SIG-M5 (cell line): ENCODE data around the gene GRIP2.

Experiments used
- DNase-seq: peaks from one replicate; lab custom pipeline; 2025; lab: John Stamatoyannopoulos, UW

The GRIP2 gene

GRCh38 chr3:14539384-14539741, 779 bp downstream of the GRIP2 start:
- no peak for DNase-seq

- DNase-seq, result no peak
These were observed 1.6 kb downstream of the GRIP2 start for GRCh38 chr3:14538451-14539088.

GRCh38 chr3:14537590-14538450, 2.3 kb downstream of the GRIP2 start:
- no peak for DNase-seq

DNA sequence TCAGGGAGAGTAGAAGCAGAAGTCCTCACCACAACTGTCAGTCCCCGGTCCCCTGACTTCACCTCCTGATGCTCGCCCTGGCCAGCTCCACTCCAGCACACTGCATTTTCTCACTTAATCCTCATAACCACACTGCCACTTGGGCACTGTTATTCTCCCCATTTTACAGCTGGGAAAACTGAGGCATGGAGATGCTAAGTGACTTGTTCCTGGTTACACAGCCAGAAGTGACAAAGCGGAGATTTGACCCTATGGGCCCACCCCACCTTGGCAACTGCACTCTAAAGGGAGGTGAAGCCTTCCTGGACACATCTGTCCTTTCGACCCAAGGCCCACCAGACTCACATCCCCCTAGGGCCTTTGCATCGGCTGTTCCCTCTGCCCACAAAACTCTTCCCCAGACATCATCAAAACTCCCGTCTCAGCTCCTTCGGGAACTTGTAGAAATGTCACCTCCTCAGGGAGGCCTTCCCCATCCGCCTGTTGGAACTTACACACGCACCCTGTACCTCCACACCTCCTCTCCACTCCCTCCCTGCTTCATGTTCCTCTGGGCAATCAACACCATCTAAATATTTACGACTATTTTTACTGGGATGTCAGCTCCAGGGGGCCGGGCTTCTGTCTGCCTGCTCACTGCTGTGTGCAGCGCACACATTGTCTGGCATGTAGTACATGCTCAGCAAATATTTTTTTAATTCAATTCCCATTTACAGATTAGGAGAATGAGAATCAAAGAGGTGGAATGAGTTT, 3.1 kb downstream of the GRIP2 start:
- DNase-seq, result no peak

DNA sequence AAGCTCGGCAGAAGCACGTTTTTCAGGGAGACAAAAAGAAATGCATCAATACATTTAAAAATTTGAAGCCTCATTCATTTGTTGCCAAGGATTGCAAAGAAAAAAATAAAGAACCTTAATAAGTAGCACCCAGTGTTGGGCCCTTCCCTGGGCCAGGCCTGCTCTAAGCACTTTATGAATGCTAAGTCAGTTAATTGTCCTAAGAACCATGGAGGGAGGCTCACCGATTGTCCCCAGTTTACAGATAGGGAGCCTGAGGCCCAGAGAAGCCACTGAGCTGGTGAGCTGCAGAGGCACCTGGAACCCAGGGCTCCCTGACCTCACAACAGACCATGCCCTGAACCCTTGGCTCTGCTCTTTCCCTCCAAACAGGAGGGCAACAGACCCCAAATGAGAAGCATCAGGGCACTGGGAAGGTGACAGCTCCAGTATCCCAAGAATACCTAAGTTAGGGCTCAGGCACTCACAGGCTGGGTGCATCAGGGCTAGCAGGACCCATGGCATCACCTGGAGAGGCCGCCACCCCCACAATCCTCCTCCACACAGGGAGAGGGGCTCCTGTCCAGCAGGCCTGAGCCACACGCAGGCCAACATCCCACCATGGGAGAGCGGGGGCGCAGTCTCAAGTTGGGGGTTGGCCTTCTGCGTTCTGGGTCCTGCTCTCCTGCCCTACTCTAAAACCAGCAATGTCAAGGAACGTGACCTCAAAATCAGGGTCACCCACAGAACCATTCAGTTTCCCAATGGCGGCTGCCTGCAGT, 3.9 kb downstream of the GRIP2 start:
- no peak for DNase-seq

DNA sequence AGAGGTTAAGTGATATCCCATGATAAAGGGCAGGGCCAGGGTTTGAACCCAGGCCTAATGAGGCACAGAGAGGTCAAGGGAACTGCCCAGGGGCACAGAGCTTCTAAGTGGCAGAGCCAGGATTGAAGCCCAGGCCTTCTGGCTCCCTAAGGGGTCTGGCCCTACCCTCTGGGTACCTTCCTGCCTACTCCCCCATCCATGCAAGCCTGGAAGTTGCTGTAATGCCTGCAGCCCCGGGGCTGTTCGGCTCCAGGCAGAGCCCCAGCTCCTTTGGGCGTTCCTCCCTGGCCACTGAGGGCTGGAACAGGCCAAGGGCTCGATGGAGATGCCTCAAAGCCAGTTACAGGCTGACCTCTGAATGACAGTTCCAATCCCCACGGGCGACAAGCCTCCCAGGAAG, 4.5 kb downstream of the GRIP2 start:
- DNase-seq, result no peak

DNA sequence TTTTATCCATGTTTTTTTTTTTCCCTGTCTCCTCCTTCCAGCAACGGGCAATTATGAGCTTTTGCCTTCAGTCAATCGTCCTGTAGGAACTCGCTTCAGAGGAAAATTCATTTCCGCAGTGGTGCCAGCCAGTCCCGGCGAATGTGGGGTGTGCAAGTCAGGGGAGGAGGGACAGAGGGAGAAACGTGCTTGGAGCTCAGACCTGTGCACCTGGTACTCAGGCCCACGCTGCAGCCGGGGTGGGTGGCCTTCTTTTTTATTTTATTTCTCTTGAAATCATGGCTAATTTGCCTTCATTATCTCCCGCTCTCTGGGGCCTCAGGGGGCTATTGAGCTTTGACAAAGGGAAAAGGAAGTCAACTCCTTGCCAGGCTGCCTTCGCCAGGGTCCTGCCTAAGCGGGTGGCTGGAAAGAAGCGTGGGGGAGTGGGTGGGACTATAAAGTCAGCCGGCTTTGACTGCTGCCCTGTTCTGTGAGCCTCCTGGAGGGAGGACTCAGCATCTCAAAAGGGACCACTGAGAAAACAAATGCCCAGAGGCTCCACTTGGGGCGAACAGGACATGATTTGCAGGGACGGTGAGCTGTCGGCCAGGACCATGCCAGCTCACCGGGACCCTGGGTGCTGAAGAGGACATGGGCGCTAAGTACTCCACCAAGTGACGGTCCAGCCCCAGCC, 5.5 kb downstream of the GRIP2 start:
- DNase-seq, result no peak

DNA sequence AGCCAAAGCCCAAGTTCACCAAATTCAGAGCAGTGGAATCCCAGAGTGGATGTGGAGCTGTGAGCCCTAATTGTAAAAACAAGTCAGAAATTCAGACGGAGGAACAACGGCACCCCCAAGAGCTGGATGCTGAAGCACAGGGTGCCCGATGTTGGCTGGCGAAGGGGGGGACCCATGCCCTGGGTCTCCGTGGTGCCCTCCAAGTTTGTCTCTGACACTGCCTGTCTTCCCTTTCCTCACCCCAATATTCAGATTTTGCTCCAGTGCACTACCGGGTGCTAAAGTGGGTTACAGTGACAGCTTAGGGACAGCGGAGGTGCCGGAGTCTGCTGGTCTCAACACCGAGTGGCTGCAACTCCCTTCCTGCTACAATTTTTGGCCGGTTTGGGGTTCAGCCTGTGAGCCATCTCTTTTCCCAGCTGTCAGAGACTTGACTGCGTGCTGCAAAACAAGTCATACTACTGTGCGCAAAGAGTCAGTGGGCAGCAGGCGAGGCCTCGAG, 6.6 kb downstream of the GRIP2 start:
- DNase-seq, result no peak

DNA sequence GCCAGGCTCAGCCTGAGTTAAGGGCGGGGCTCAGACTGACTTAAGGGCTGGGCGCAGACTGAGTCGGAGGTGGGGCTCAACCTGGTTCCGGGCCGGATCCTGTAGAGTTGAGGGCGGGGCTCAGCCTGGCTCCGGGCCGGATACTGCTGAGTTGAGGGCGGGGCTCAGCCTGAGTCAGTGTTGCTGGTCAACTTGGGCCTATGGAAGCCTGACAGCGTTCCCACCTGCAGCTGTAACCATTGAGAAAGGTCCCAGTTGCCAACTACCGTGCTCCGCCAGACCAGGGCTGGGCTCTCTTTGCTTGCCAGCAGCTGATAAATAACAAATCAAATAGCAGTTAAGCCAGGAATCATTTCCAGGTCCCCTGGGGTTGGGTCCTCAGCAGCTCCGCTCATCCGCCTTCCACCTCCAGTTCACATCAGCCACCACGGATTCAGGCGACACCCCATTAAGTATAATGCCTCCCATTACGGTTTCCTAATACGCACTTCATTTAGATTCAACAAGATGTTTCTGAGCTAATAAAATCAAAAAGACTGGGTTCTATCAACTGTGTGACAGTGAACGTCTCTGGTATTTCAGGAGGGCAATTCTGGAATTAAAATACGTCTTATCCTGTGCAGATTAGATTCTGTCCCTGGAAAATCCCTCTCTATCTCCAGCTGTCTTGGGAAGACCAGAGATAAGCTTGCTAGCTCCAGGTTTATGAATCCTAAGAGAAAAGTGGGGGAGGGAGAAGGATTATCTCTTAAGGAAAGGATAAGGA, 7.3 kb downstream of the GRIP2 start:
- no peak for DNase-seq

GRCh38 chr3:14531856-14532395, 8.2 kb downstream of the GRIP2 start:
- DNase-seq, result no peak

GRCh38 chr3:14528081-14528480, 12.1 kb downstream of the GRIP2 start:
- DNase-seq, result no peak

GRCh38 chr3:14525685-14526631, 14.2 kb downstream of the GRIP2 start:
- DNase-seq, result no peak

DNA sequence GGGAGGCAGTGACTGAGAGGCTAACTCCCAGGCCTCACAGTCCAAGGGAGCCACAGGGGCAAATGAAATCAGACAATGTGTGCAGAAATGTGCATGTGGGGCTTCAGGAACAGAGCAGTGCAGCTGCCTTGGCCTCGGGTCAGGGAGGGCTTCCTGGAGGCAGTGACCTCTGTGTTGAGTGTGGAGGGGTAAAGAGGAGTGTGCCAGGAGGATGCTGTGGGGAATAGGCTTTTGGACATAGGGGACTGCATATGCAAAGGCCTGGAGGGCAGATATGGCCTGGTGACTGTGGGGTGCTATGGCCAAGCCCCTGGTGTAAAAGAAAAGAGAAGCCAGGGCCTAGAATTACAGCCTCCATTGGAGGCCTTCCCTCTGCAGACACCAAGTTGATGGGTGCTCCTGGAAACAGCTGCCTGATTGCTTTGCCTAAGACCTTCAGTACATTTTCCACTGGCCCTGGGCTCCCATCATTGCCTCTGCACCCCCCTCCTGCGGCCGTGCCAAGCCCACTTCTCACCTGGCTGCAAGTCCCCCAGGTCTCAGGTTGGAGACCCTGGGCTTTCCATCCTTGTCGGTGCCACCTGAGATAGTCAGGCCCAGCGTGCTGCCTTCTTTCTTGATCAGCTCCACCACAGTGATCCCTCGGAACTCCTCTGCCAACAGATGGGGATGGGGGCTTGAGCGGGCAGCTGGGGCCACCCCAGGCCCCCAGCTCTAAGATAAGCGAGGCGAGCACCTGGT, 15.1 kb downstream of the GRIP2 start:
- no peak for DNase-seq

DNA sequence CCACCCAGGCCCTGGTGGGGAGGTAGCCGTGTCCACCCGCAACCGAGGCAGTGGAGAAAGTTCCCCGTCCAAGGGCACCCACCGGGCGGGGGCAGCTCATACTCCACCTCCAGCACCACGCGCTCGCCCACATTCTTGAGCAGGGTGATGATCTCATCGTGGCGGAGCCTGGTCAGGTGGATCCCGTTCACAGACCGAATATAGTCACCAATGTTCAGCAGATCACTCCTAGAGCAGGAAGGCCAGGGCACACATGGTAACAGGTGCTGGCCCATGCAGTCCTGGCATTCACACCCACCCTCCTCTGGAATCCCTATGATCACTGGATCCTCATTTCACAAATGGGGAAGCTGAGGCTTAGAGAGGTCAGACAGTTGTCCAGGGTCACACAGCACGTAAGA, 15.8 kb downstream of the GRIP2 start:
- DNase-seq, result no peak

DNA sequence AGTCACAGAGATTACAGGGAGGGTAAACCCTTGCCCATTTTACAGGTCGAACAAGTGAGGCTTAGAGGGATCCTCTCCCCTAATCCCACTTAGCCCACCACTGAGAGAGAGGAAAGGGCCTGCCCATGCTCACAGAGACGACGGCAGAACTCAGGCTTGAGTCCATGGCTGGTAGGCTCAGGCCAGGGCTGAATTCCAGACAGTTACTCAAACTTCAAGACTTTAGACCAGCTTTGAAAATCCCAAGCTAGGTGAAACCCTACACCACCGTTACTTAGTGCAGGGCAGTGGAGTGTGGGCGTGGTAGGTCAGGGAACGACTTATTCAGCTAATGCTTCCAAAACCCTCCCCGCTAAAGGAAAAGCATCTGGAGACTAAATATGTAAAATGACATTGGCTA, 16.4 kb downstream of the GRIP2 start:
- DNase-seq, result no peak

DNA sequence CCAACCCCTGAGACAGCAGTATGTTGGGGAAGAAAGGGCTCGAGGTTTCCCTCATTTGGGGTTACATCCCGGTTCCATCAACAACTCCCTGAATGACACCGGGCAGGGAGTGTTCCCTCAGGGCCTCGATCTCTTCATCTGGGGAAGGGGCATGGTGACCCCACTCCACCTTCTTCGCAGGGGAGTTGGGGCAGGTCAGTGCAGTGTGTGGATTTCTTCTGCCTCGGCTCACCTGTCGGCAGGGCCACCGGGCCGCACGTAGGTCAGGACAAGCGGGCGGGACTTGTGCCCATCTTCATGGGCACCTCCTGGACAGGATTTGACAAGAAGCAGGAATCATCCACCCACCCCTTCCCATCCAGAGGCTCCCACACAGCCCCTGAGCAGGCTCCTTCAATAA, 17.4 kb downstream of the GRIP2 start:
- no peak for DNase-seq

- DNase-seq, result no peak
These were observed 17.9 kb downstream of the GRIP2 start for GRCh38 chr3:14522129-14522691.

GRCh38 chr3:14521611-14522010, 18.5 kb downstream of the GRIP2 start:
- no peak for DNase-seq
